Liver (tissue), 9 donors: ENCODE measurements around the gene ARHGEF16. TPM values are rescaled to one million over a fixed set of nuclear protein-coding genes. Genes with fewer than 3 reads are reported as not detected.

ENCODE experiments used
- DNase-seq: peaks from one replicate; pipeline ENCODE4 v3.0.0-alpha.2; 2017; ENCODE audit warnings: low spot score
- H3K27ac ChIP-seq, 2 donors: one replicate each; pipeline ENCODE4 v1.7.0; 2013; ENCODE audit warnings: inconsistent platforms in 2 of 2, low read length in 2 of 2, control low read depth in 1 of 2, low read depth in 1 of 2, mild to moderate bottlenecking in 1 of 2
- H3K27me3 ChIP-seq, 4 donors: one replicate each; pipeline versions ENCODE4 v1.6.1 to v1.7.0; 2013; ENCODE audit warnings: low read length in 3 of 4, inconsistent platforms in 1 of 4, mild to moderate bottlenecking in 1 of 4, moderate library complexity in 1 of 4; ENCODE audit not compliant: control insufficient read depth in 4 of 4, insufficient read depth in 4 of 4
- H3K36me3 ChIP-seq, 4 donors: one replicate each; pipeline versions ENCODE4 v1.6.1 to v1.7.0; 2013; ENCODE audit warnings: low read length in 3 of 4, mild to moderate bottlenecking in 3 of 4, low read depth in 1 of 4, moderate library complexity in 1 of 4; ENCODE audit not compliant: control insufficient read depth in 4 of 4, insufficient read depth in 3 of 4
- H3K4me1 ChIP-seq, 4 donors: one replicate each; pipeline versions ENCODE4 v1.6.1 to v1.7.0; 2013; ENCODE audit warnings: low read length in 3 of 4, mild to moderate bottlenecking in 3 of 4, moderate library complexity in 1 of 4; ENCODE audit not compliant: control insufficient read depth in 4 of 4, insufficient read depth in 4 of 4
- H3K4me3 ChIP-seq, 3 donors: one replicate each; pipeline versions ENCODE4 v1.6.1 to v1.7.0; 2013; ENCODE audit warnings: low read length in 3 of 3, control low read depth in 1 of 3, low read depth in 1 of 3, mild to moderate bottlenecking in 1 of 3
- H3K9ac ChIP-seq, 2 donors: one replicate each; pipeline ENCODE4 v1.7.0; 2013; ENCODE audit warnings: low read length in 2 of 2, mild to moderate bottlenecking in 2 of 2, moderate library complexity in 2 of 2, control low read depth in 1 of 2, low read depth in 1 of 2
- H3K9me3 ChIP-seq, 4 donors: one replicate each; pipeline versions ENCODE4 v1.6.1 to v1.7.0; 2013; ENCODE audit warnings: low read length in 3 of 4; ENCODE audit not compliant: control insufficient read depth in 4 of 4
- ATF3 ChIP-seq: IDR thresholded peaks from 2 replicates; pipeline ENCODE4 v1.6.1; 2016; ENCODE audit warnings: antibody characterized with exemption
- CTCF ChIP-seq: fragments of 150-350 bp; IDR thresholded peaks from 2 replicates; pipeline ENCODE4 v1.5.1; 2017; ENCODE audit warnings: improper control_type of control experiment, low read depth, low read length; ENCODE audit not compliant: missing input control
- EGR1 ChIP-seq, 2 donors: IDR thresholded peaks; 2 replicates each; pipeline ENCODE4 v1.6.1; 2016 to 2018; ENCODE audit warnings: antibody characterized with exemption in 2 of 2, low read depth in 2 of 2
- FOXA1 ChIP-seq: IDR thresholded peaks from 2 replicates; pipeline ENCODE4 v1.6.1; 2016; ENCODE audit warnings: antibody characterized with exemption
- FOXA2 ChIP-seq: IDR thresholded peaks from 2 replicates; pipeline ENCODE4 v1.6.1; 2016; ENCODE audit warnings: antibody characterized with exemption
- GABPA ChIP-seq, 2 donors: IDR thresholded peaks in 1 of 2; conservative IDR thresholded peaks in 1 of 2; 2 replicates each; pipeline ENCODE4 v1.6.1; 2016; ENCODE audit warnings: antibody characterized with exemption in 2 of 2, mild to moderate bottlenecking in 1 of 2, moderate library complexity in 1 of 2
- HNF4A ChIP-seq, 2 donors: conservative IDR thresholded peaks; 2 replicates each; pipeline ENCODE4 v1.6.1; 2016; ENCODE audit warnings: antibody characterized with exemption in 2 of 2, mild to moderate bottlenecking in 2 of 2
- JUND ChIP-seq, 2 donors: IDR thresholded peaks; 2 replicates each; pipeline ENCODE4 v1.6.1; 2016; ENCODE audit warnings: antibody characterized with exemption in 2 of 2
- MAX ChIP-seq: IDR thresholded peaks from 2 replicates; pipeline ENCODE4 v1.6.1; 2016; ENCODE audit warnings: antibody characterized with exemption
- NR2F2 ChIP-seq: IDR thresholded peaks from 2 replicates; pipeline ENCODE4 v1.6.1; 2016; ENCODE audit warnings: antibody characterized with exemption
- RAD21 ChIP-seq, 2 donors: IDR thresholded peaks; 2 replicates each; pipeline ENCODE4 v1.6.1; 2016; ENCODE audit warnings: antibody characterized with exemption in 2 of 2, mild to moderate bottlenecking in 2 of 2
- REST ChIP-seq: IDR thresholded peaks from 2 replicates; pipeline ENCODE4 v1.6.1; 2016; ENCODE audit warnings: antibody characterized with exemption, mild to moderate bottlenecking
- RXRA ChIP-seq, 2 donors: IDR thresholded peaks; 2 replicates each; pipeline ENCODE4 v1.6.1; 2017 to 2018; ENCODE audit warnings: antibody characterized with exemption in 2 of 2, mild to moderate bottlenecking in 1 of 2
- SP1 ChIP-seq: IDR thresholded peaks from 2 replicates; pipeline ENCODE4 v1.6.1; 2018; ENCODE audit warnings: antibody characterized with exemption, mild to moderate bottlenecking
- TAF1 ChIP-seq: conservative IDR thresholded peaks from 2 replicates; pipeline ENCODE4 v1.6.1; 2016; ENCODE audit warnings: antibody characterized with exemption, mild to moderate bottlenecking
- YY1 ChIP-seq: IDR thresholded peaks from 2 replicates; pipeline ENCODE4 v1.6.1; 2016; ENCODE audit warnings: antibody characterized with exemption, mild to moderate bottlenecking
- ZBTB33 ChIP-seq: IDR thresholded peaks from 2 replicates; pipeline ENCODE4 v1.6.1; 2016; ENCODE audit warnings: antibody characterized with exemption
- WGBS: extraction: QIAGEN DNeasy Blood & Tissue Kit; methylation state at CpG from one replicate; pipeline ENCODE4 v1.1.7; 2013; 5-methylcytosine and 5-hydroxymethylcytosine counted together
- polyA plus RNA-seq, 2 donors: library from polyadenylated mRNA; stranded (reverse) in 1 of 2; unstranded in 1 of 2; fragments of 200-250 nt in 1 of 2; fragments of >200 nt in 1 of 2; fragmentation: Nextera tagmentation in 1 of 2; extraction: Ambion mirVana in 1 of 2; gene quantifications; one replicate each; pipeline versions ENCODE4 v1.2.1 to v1.2.3, GENCODE V29; 2013 to 2015
- total RNA-seq, 2 donors: library from RNA; depleted of rRNA; stranded (reverse); fragments of >200 nt; gene quantifications; one replicate each; pipeline ENCODE4 v1.2.3, GENCODE V29; 2014
- donor health status: healthy.
- donor health status: healthy.
- donor health status: healthy.
- donor health status: healthy.
- donor health status: healthy.

Gene ARHGEF16
- total and polyA plus RNA-seq, 4 donors, result 0.65 to 5.6 (median 2.8) TPM

GRCh38 chr1:3455670-3456448 is 1.4 kb downstream of the ARHGEF16 start:
- Histone ChIP-seq H3K9ac (no peak overlapping the region), H3K9me3 (no peaks in the 10 kb centered on the region), H3K27ac (no peak overlapping the region), H3K4me3 (no peak overlapping the region), H3K36me3 (no peaks in the 10 kb centered on the region), H3K27me3 (peaks cover 0 to 4% (median 1%) of the 10 kb centered on the region in 4 donors), H3K4me1 (peaks cover 6 to 27% (median 11%) of the 10 kb centered on the region in 4 donors)
- no peak for DNase-seq
- WGBS, result 91% methylated on average over 18 of the region's 18 CpGs
- TF ChIP-seq JUND (IDR thresholded peaks at IDR 0.05), result no peak
- TF ChIP-seq FOXA1, result no peak
- TF ChIP-seq MAX, result no peak
- TF ChIP-seq ZBTB33, result no peak
- no peak for TF ChIP-seq SP1
- no peak for TF ChIP-seq HNF4A (conservative IDR thresholded peaks at IDR 0.05)
- TF ChIP-seq ATF3, result no peak
- no peak for TF ChIP-seq TAF1
- no peak for TF ChIP-seq CTCF
- no peak for TF ChIP-seq RXRA (IDR thresholded peaks at IDR 0.05)
- no peak for TF ChIP-seq RAD21 (IDR thresholded peaks at IDR 0.05)

GRCh38 chr1:3456449-3456963 is 2.0 kb downstream of the ARHGEF16 start:
- WGBS, result 85% methylated on average over 12 of the region's 12 CpGs
- DNase-seq, result no peak

More at GRCh38 chr1:3456449-3456963, 2.0 kb downstream of the ARHGEF16 start:
- no peak overlapping the region for H3K27ac ChIP-seq
- peaks cover 0 to 4% (median 1%) of the 10 kb centered on the region in 4 donors for H3K27me3 ChIP-seq
- no peaks in the 10 kb centered on the region for H3K9me3 ChIP-seq
- TF ChIP-seq REST, result no peak
- TF ChIP-seq TAF1, result no peak
- no peak for TF ChIP-seq SP1
- TF ChIP-seq EGR1 (IDR thresholded peaks at IDR 0.05; ENCODE audit: low read depth in 2 of 2), result no peak
- TF ChIP-seq FOXA2, result no peak
- TF ChIP-seq ATF3, result no peak
- no peak for TF ChIP-seq ZBTB33
- no peak for TF ChIP-seq YY1
- TF ChIP-seq HNF4A (conservative IDR thresholded peaks at IDR 0.05), result no peak
- no peak for TF ChIP-seq CTCF
- TF ChIP-seq RXRA (IDR thresholded peaks at IDR 0.05), result no peak
- no peak for TF ChIP-seq FOXA1
- TF ChIP-seq RAD21 (IDR thresholded peaks at IDR 0.05), result no peak
- TF ChIP-seq GABPA (IDR thresholded peaks at IDR 0.05 in 1 of 2, conservative IDR thresholded peaks at IDR 0.05 in 1 of 2), result no peak
- no peak for TF ChIP-seq JUND (IDR thresholded peaks at IDR 0.05)
- no peak for TF ChIP-seq NR2F2
- H3K9ac ChIP-seq, result no peak overlapping the region
- no peaks in the 10 kb centered on the region for H3K36me3 ChIP-seq
- H3K4me1 ChIP-seq, result peaks cover 6 to 27% (median 11%) of the 10 kb centered on the region in 4 donors
- no peak overlapping the region for H3K4me3 ChIP-seq
